Neural cell (in vitro differentiated cells): ENCODE data around the gene BCAS1. TPM values are rescaled to one million over a fixed set of nuclear protein-coding genes. Genes with fewer than 3 reads are reported as not detected.

Experiments
- H2AFZ ChIP-seq: fragments of 200-600, 300-800 bp; sonication (generic), shearing (Covaris generic); 2 replicates; pipeline ENCODE4 v1.6.0; 2014; ENCODE audit warnings: low read depth, mild to moderate bottlenecking, antibody characterized with exemption, low read length, moderate library complexity
- H3F3A ChIP-seq: fragments of 200-600 bp; shearing (Covaris generic); 2 replicates; pipeline ENCODE4 v1.6.1; 2016; ENCODE audit warnings: mild to moderate bottlenecking, moderate library complexity, mixed read lengths, antibody characterized with exemption, low read length; ENCODE audit not compliant: insufficient read depth, poor library complexity, severe bottlenecking
- H3K27ac ChIP-seq: fragments of 200-600, 300-800 bp; sonication (generic), shearing (Covaris generic); 2 replicates; pipeline ENCODE4 v1.5.1; 2014; ENCODE audit warnings: mild to moderate bottlenecking, low read length, moderate library complexity
- H3K27me3 ChIP-seq: fragments of 300-800, 200-600 bp; sonication (generic), shearing (Covaris generic); 2 replicates; pipeline ENCODE4 v1.6.0; 2014; ENCODE audit warnings: mild to moderate bottlenecking, low read depth, low read length, moderate library complexity; ENCODE audit not compliant: insufficient read depth
- H3K36me3 ChIP-seq: fragments of 300-800, 200-600 bp; sonication (generic), shearing (Covaris generic); 2 replicates; pipeline ENCODE4 v1.5.1; 2014; ENCODE audit warnings: mild to moderate bottlenecking, antibody characterized with exemption, low read length, moderate library complexity; ENCODE audit not compliant: insufficient read depth
- H3K4me2 ChIP-seq: fragments of 300-800, 200-600 bp; sonication (generic), shearing (Covaris generic); 2 replicates; pipeline ENCODE4 v1.6.0; 2014; ENCODE audit warnings: mild to moderate bottlenecking, low read length
- H3K4me3 ChIP-seq: fragments of 300-800, 200-600 bp; sonication (generic), shearing (Covaris generic); 2 replicates; pipeline ENCODE4 v1.5.1; 2014; ENCODE audit warnings: mild to moderate bottlenecking, low read length, moderate library complexity
- H3K79me2 ChIP-seq: fragments of 200-600 bp; shearing (Covaris generic); replicated peaks from 2 replicates; pipeline ENCODE4 v1.6.0; 2014; ENCODE audit warnings: mild to moderate bottlenecking, low read length, moderate library complexity; ENCODE audit not compliant: insufficient read depth
- H3K9ac ChIP-seq: fragments of 300-800, 200-600 bp; sonication (generic), shearing (Covaris generic); 2 replicates; pipeline ENCODE4 v1.6.1; 2016; ENCODE audit warnings: mild to moderate bottlenecking, low read length, mixed read lengths
- H3K9me2 ChIP-seq: fragments of 200-600 bp; shearing (Covaris generic); 2 replicates; pipeline ENCODE4 v1.6.1; 2016; ENCODE audit warnings: mild to moderate bottlenecking, low read length, mixed read lengths; ENCODE audit not compliant: insufficient read depth
- H3K9me3 ChIP-seq: fragments of 200-600, 300-800 bp; sonication (generic), shearing (Covaris generic); 2 replicates; pipeline ENCODE4 v1.6.1; 2016; ENCODE audit warnings: mild to moderate bottlenecking, mixed run types, low read length, moderate library complexity, mixed read lengths
- H4K20me1 ChIP-seq: fragments of 200-600 bp; shearing (Covaris generic); 2 replicates; pipeline ENCODE4 v1.6.1; 2016; ENCODE audit warnings: mild to moderate bottlenecking, mixed run types; ENCODE audit not compliant: insufficient read depth
- EP300 ChIP-seq: fragments of 450-650 bp; conservative IDR thresholded peaks from 2 replicates; pipeline ENCODE4 v1.6.1; 2014; ENCODE audit warnings: antibody characterized with exemption, mild to moderate bottlenecking, moderate library complexity; ENCODE audit not compliant: poor library complexity, severe bottlenecking
- EZH2 ChIP-seq: fragments of 200-600, 300-800 bp; shearing (Covaris generic), sonication (generic); IDR thresholded peaks from 2 replicates; pipeline ENCODE4 v1.6.1; 2014; ENCODE audit warnings: antibody characterized with exemption, low read length, borderline replicate concordance, mild to moderate bottlenecking; ENCODE audit not compliant: insufficient read depth, poor library complexity, severe bottlenecking
- MXI1 ChIP-seq: fragments of 450-650 bp; conservative IDR thresholded peaks from 2 replicates; pipeline ENCODE4 v1.6.1; 2014; ENCODE audit warnings: antibody characterized with exemption, mild to moderate bottlenecking; ENCODE audit not compliant: poor library complexity, severe bottlenecking
- POLR2AphosphoS5 ChIP-seq: IDR thresholded peaks from 2 replicates; pipeline ENCODE4 v1.6.1; 2012
- RAD21 ChIP-seq: fragments of 450-650 bp; conservative IDR thresholded peaks from 2 replicates; pipeline ENCODE4 v1.6.1; 2014; ENCODE audit warnings: antibody characterized with exemption, mild to moderate bottlenecking, moderate library complexity
- SMC3 ChIP-seq: fragments of 450-650 bp; conservative IDR thresholded peaks from 2 replicates; pipeline ENCODE4 v1.6.1; 2014; ENCODE audit warnings: antibody characterized with exemption, mild to moderate bottlenecking, moderate library complexity; ENCODE audit not compliant: poor library complexity
- TAF1 ChIP-seq: IDR thresholded peaks from 2 replicates; pipeline ENCODE4 v1.6.1; 2012; ENCODE audit warnings: low read depth
- polyA plus RNA-seq: library from polyadenylated mRNA; depleted of rRNA; stranded (reverse); fragments of >200 nt; gene quantifications from 2 replicates; pipeline ENCODE4 v1.2.3, GENCODE V29; 2014
- TF ChIP-seq, protein P1 (sequence below): IDR thresholded peaks from 2 replicates; pipeline ENCODE4 v1.6.1; 2012; ENCODE audit warnings: borderline replicate concordance
- TF ChIP-seq, protein P2 (sequence below): fragments of 450-650 bp; IDR thresholded peaks from 2 replicates; pipeline ENCODE4 v1.5.1; 2014; ENCODE audit warnings: antibody characterized with exemption, mild to moderate bottlenecking, moderate library complexity; ENCODE audit not compliant: poor library complexity, severe bottlenecking

BCAS1 gene
- polyA plus RNA-seq, 1 donor from 2014 or later: not detected

DNA sequence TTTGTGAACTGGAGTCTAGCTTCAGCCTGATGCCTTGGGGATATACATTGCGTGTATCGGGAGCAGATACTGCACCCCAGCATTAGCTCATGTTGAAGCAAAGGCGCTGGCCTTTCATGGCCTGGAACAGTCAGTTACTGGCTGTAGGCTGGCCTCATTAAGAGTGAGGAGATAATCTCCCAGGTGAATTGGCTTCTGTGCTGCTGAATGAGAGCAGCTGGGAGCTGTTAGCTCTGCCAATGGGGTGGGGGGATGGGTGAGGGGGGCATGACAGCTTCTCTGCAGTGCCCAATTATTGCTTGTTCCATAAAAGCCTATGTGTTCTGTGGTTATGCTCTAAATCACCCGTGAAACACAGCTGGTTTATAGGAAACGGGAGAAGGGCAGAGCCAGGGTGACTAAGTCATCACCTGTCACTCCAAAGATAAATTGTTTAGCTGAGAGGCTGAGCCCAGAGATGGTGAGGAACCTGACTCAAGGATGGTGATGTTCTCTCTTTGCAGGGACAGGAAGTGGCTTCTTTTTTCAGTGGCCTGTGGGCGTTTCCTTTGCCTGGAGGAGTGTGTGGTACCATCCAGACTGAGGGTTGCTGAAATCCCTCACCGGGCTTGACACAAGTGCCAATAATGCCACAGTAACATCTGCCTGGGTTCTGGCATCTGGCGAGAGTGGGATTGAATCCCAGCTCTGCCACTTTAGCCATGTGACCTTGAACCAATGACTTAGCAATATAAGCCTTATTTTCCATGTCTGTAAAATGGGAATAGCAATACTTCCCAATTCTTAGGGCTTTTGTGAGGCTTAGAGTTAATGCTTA, 170.8 kb downstream of the BCAS1 start:
- H3F3A ChIP-seq: no peaks in the 10 kb centered on the region
- H3K79me2 ChIP-seq: no peaks in the 10 kb centered on the region
- no peaks in the 10 kb centered on the region for H4K20me1 ChIP-seq
- no peak overlapping the region for H3K9ac ChIP-seq
- H3K27me3 ChIP-seq: no peaks in the 10 kb centered on the region
- H3K4me3 ChIP-seq: no peak overlapping the region
- no peak overlapping the region for H2AFZ ChIP-seq
- H3K36me3 ChIP-seq: no peaks in the 10 kb centered on the region
- H3K4me2 ChIP-seq: no peak overlapping the region
- H3K9me2 ChIP-seq: no peaks in the 10 kb centered on the region
- H3K9me3 ChIP-seq: no peaks in the 10 kb centered on the region
- H3K27ac ChIP-seq: no peak overlapping the region
- TF ChIP-seq MXI1: no peak
- no peak for TF ChIP-seq RAD21
- no peak for TF ChIP-seq EZH2
- TF ChIP-seq EP300: no peak
- no peak for TF ChIP-seq TAF1
- no peak for TF ChIP-seq SMC3

DNA sequence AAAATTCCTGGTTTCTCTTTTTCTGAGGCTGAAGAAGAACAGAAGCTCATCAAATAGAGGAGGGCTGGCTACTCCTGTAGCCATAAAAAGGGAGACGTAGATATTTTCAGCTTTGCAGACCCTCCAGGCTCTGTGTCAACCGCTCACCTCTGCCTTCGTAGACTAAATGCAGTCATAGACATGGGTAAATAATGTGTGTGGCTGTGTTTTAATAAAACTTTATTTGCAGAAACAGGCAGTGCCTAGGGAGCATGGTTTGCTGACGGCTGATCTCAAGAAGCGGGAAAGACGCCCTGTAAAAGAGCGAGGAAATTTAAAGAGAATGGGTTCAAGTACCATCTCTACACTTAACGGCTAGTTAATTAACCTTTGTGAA, 171.8 kb downstream of the BCAS1 start:
- Histone ChIP-seq H3K9me2 (no peaks in the 10 kb centered on the region), H4K20me1 (no peaks in the 10 kb centered on the region), H3K79me2 (no peaks in the 10 kb centered on the region), H3K9me3 (no peaks in the 10 kb centered on the region), H3K9ac (no peak overlapping the region), H3K4me2 (no peak overlapping the region), H3K27me3 (no peaks in the 10 kb centered on the region), H3F3A (no peaks in the 10 kb centered on the region), H3K27ac (no peak overlapping the region), H3K36me3 (no peaks in the 10 kb centered on the region), H3K4me3 (no peak overlapping the region), H2AFZ (no peak overlapping the region)
- TF ChIP-seq POLR2AphosphoS5: no peak
- no peak for TF ChIP-seq MXI1
- TF ChIP-seq, protein P1, sequence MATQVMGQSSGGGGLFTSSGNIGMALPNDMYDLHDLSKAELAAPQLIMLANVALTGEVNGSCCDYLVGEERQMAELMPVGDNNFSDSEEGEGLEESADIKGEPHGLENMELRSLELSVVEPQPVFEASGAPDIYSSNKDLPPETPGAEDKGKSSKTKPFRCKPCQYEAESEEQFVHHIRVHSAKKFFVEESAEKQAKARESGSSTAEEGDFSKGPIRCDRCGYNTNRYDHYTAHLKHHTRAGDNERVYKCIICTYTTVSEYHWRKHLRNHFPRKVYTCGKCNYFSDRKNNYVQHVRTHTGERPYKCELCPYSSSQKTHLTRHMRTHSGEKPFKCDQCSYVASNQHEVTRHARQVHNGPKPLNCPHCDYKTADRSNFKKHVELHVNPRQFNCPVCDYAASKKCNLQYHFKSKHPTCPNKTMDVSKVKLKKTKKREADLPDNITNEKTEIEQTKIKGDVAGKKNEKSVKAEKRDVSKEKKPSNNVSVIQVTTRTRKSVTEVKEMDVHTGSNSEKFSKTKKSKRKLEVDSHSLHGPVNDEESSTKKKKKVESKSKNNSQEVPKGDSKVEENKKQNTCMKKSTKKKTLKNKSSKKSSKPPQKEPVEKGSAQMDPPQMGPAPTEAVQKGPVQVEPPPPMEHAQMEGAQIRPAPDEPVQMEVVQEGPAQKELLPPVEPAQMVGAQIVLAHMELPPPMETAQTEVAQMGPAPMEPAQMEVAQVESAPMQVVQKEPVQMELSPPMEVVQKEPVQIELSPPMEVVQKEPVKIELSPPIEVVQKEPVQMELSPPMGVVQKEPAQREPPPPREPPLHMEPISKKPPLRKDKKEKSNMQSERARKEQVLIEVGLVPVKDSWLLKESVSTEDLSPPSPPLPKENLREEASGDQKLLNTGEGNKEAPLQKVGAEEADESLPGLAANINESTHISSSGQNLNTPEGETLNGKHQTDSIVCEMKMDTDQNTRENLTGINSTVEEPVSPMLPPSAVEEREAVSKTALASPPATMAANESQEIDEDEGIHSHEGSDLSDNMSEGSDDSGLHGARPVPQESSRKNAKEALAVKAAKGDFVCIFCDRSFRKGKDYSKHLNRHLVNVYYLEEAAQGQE: no peak
- no peak for TF ChIP-seq RAD21
- TF ChIP-seq, protein P2, sequence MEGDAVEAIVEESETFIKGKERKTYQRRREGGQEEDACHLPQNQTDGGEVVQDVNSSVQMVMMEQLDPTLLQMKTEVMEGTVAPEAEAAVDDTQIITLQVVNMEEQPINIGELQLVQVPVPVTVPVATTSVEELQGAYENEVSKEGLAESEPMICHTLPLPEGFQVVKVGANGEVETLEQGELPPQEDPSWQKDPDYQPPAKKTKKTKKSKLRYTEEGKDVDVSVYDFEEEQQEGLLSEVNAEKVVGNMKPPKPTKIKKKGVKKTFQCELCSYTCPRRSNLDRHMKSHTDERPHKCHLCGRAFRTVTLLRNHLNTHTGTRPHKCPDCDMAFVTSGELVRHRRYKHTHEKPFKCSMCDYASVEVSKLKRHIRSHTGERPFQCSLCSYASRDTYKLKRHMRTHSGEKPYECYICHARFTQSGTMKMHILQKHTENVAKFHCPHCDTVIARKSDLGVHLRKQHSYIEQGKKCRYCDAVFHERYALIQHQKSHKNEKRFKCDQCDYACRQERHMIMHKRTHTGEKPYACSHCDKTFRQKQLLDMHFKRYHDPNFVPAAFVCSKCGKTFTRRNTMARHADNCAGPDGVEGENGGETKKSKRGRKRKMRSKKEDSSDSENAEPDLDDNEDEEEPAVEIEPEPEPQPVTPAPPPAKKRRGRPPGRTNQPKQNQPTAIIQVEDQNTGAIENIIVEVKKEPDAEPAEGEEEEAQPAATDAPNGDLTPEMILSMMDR: no peak
- no peak for TF ChIP-seq SMC3
- no peak for TF ChIP-seq EP300
- no peak for TF ChIP-seq TAF1
- TF ChIP-seq EZH2: no peak
